ENCODE results near the gene BCL2L2. TPM values are rescaled to one million over a fixed set of nuclear protein-coding genes. Genes with fewer than 3 reads are reported as not detected.

Gene BCL2L2
- total and polyA plus RNA-seq, 2 donors (not counting 1 experiment from before 2014, with no cell fraction given) = 5.4 to 17.8 TPM

GRCh38 chr14:23269193-23269592 is 37.4 kb upstream of the BCL2L2 start:
- Histone ChIP-seq H2AFZ (ENCODE audit: insufficient read depth, low read depth, low read length, poor library complexity, severe bottlenecking) (no peak overlapping the region), H3K4me3 (ENCODE audit: control extremely low read depth in 1 of 5, extremely low read depth in 1 of 5, insufficient read depth in 1 of 5, low read depth in 2 of 5, low read length in 4 of 5) (no peak overlapping the region), H3K27me3 (replicated peaks in 1 of 4; ENCODE audit: control extremely low read depth in 1 of 4, control insufficient read depth in 3 of 4, insufficient read depth in 4 of 4, low read length in 3 of 4) (no peaks in the 10 kb centered on the region), H3K27ac (ENCODE audit: low read length in 2 of 2) (no peak overlapping the region), H3K4me2 (replicated peaks; ENCODE audit: low read depth, low read length, poor library complexity, severe bottlenecking) (no peak overlapping the region), H3K9me3 (ENCODE audit: control extremely low read depth in 1 of 3, control insufficient read depth in 2 of 3, insufficient read depth in 1 of 3, low read length in 2 of 3) (no peaks in the 10 kb centered on the region), H3K4me1 (ENCODE audit: control insufficient read depth in 2 of 2, insufficient read depth in 2 of 2, low read length in 2 of 2) (no peaks in the 10 kb centered on the region), H4K20me1 (ENCODE audit: control insufficient read depth, insufficient read depth, low read length, poor library complexity, severe bottlenecking) (no peaks in the 10 kb centered on the region), H3K79me2 (ENCODE audit: control insufficient read depth, insufficient read depth, low read length) (no peaks in the 10 kb centered on the region), H3K36me3 (replicated peaks in 1 of 2; ENCODE audit: control extremely low read depth in 1 of 2, control insufficient read depth in 1 of 2, extremely low read depth in 1 of 2, insufficient read depth in 2 of 2, low read length in 1 of 2) (no peaks in the 10 kb centered on the region), H3K9ac (ENCODE audit: low read length) (no peak overlapping the region)
- DNase-seq = no peak
- ATAC-seq (ENCODE audit: low read depth) = no peak
- Mint-ChIP-seq H3K4me1 (no peaks in the 10 kb centered on the region), H3K9me3 (ENCODE audit: insufficient read depth) (no peaks in the 10 kb centered on the region), H3K4me3 (no peak overlapping the region), H3K27me3 (peaks cover 13% of the 10 kb centered on the region), H3K27ac (no peak overlapping the region)
- ChIA-PET POLR2A (no interaction called here), CTCF (interaction anchor here (11.4 kb wide), 1 partner anchor 110 kb away, joined by 129 read pairs; the partner anchor contains the start of gene CMTM5)
- intact Hi-C loops (cut with micrococcal nuclease) = no loop called here
- no peak for TF ChIP-seq EZH2 (IDR thresholded peaks at IDR 0.05; ENCODE audit: borderline replicate concordance, insufficient read depth, low read depth, low read length, poor library complexity, severe bottlenecking)
- TF ChIP-seq, protein P1, sequence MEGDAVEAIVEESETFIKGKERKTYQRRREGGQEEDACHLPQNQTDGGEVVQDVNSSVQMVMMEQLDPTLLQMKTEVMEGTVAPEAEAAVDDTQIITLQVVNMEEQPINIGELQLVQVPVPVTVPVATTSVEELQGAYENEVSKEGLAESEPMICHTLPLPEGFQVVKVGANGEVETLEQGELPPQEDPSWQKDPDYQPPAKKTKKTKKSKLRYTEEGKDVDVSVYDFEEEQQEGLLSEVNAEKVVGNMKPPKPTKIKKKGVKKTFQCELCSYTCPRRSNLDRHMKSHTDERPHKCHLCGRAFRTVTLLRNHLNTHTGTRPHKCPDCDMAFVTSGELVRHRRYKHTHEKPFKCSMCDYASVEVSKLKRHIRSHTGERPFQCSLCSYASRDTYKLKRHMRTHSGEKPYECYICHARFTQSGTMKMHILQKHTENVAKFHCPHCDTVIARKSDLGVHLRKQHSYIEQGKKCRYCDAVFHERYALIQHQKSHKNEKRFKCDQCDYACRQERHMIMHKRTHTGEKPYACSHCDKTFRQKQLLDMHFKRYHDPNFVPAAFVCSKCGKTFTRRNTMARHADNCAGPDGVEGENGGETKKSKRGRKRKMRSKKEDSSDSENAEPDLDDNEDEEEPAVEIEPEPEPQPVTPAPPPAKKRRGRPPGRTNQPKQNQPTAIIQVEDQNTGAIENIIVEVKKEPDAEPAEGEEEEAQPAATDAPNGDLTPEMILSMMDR (IDR thresholded peaks at IDR 0.05) = no peak
- WGBS (ENCODE audit: insufficient coverage) = 95% methylated on average over 5 of the region's 7 CpGs

- no peak overlapping the region for H3K4me3 ChIP-seq (ENCODE audit: control extremely low read depth in 1 of 5, extremely low read depth in 1 of 5, insufficient read depth in 1 of 5, low read depth in 2 of 5, low read length in 4 of 5)
- CTCF ChIA-PET = interaction anchor here (0.5 to 1.5 kb wide), 2 partner anchors 10 to 20 kb away, joined by 3 read pairs; no protein-coding TSS in a partner anchor
These were observed 31.2 kb upstream of the BCL2L2 start for GRCh38 chr14:23275412-23275811.

More at GRCh38 chr14:23275412-23275811, 31.2 kb upstream of the BCL2L2 start:
- intact Hi-C loops (cut with micrococcal nuclease) = no loop called here
- Histone ChIP-seq H3K4me2 (replicated peaks; ENCODE audit: low read depth, low read length, poor library complexity, severe bottlenecking) (no peak overlapping the region), H3K27me3 (replicated peaks in 1 of 4; ENCODE audit: control extremely low read depth in 1 of 4, control insufficient read depth in 3 of 4, insufficient read depth in 4 of 4, low read length in 3 of 4) (no peaks in the 10 kb centered on the region), H3K36me3 (replicated peaks in 1 of 2; ENCODE audit: control extremely low read depth in 1 of 2, control insufficient read depth in 1 of 2, extremely low read depth in 1 of 2, insufficient read depth in 2 of 2, low read length in 1 of 2) (peaks cover 0 to 9% of the 10 kb centered on the region in 2 experiments), H3K4me1 (ENCODE audit: control insufficient read depth in 2 of 2, insufficient read depth in 2 of 2, low read length in 2 of 2) (no peaks in the 10 kb centered on the region), H2AFZ (ENCODE audit: insufficient read depth, low read depth, low read length, poor library complexity, severe bottlenecking) (no peak overlapping the region), H3K79me2 (ENCODE audit: control insufficient read depth, insufficient read depth, low read length) (peaks cover 7% of the 10 kb centered on the region), H3K9me3 (ENCODE audit: control extremely low read depth in 1 of 3, control insufficient read depth in 2 of 3, insufficient read depth in 1 of 3, low read length in 2 of 3) (no peaks in the 10 kb centered on the region), H3K27ac (ENCODE audit: low read length in 2 of 2) (no peak overlapping the region), H3K9ac (ENCODE audit: low read length) (no peak overlapping the region), H4K20me1 (ENCODE audit: control insufficient read depth, insufficient read depth, low read length, poor library complexity, severe bottlenecking) (peaks cover 4% of the 10 kb centered on the region)
- no peak overlapping the region for H3K4me3 Mint-ChIP-seq
- 83% methylated on average over 2 of the region's 2 CpGs for WGBS (ENCODE audit: insufficient coverage)
- no peaks in the 10 kb centered on the region for H3K9me3 Mint-ChIP-seq (ENCODE audit: insufficient read depth)
- no peak for ATAC-seq (ENCODE audit: low read depth)
- H3K27ac Mint-ChIP-seq = no peak overlapping the region
- TF ChIP-seq, protein P1 (IDR thresholded peaks at IDR 0.05) = no peak
- no peak for TF ChIP-seq EZH2 (IDR thresholded peaks at IDR 0.05; ENCODE audit: borderline replicate concordance, insufficient read depth, low read depth, low read length, poor library complexity, severe bottlenecking)
- H3K4me1 Mint-ChIP-seq = peaks cover 2% of the 10 kb centered on the region
- POLR2A ChIA-PET = no interaction called here
- no peaks in the 10 kb centered on the region for H3K27me3 Mint-ChIP-seq
- DNase-seq = no peak

Measured in B cell (primary cell).